ENCODE measurements around the gene NKD1.

NKD1 gene

GRCh38 chr16:50611995-50612848 lies 64.0 kb downstream of the NKD1 start:
- POLR2A ChIA-PET: no interaction called here
- TF ChIP-seq, protein P1, sequence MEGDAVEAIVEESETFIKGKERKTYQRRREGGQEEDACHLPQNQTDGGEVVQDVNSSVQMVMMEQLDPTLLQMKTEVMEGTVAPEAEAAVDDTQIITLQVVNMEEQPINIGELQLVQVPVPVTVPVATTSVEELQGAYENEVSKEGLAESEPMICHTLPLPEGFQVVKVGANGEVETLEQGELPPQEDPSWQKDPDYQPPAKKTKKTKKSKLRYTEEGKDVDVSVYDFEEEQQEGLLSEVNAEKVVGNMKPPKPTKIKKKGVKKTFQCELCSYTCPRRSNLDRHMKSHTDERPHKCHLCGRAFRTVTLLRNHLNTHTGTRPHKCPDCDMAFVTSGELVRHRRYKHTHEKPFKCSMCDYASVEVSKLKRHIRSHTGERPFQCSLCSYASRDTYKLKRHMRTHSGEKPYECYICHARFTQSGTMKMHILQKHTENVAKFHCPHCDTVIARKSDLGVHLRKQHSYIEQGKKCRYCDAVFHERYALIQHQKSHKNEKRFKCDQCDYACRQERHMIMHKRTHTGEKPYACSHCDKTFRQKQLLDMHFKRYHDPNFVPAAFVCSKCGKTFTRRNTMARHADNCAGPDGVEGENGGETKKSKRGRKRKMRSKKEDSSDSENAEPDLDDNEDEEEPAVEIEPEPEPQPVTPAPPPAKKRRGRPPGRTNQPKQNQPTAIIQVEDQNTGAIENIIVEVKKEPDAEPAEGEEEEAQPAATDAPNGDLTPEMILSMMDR (IDR thresholded peaks at IDR 0.05; ENCODE audit: insufficient read depth, low read length, missing control alignments): no peak
- no peak overlapping the region for H3K4me3 ChIP-seq (ENCODE audit: low read depth, low read length)
- CTCF ChIA-PET: interaction anchor here (0.7 to 1.2 kb wide), 2 partner anchors 18 to 194 kb away, joined by 3 to 5 read pairs; no protein-coding TSS in a partner anchor
- no peak for DNase-seq (ENCODE audit: low read depth, low spot score)

GRCh38 chr16:50612849-50613198 lies 64.6 kb downstream of the NKD1 start:
- DNase-seq (ENCODE audit: low read depth, low spot score): no peak
- H3K4me3 ChIP-seq (ENCODE audit: low read depth, low read length): no peak overlapping the region
- TF ChIP-seq, protein P1 (IDR thresholded peaks at IDR 0.05; ENCODE audit: insufficient read depth, low read length, missing control alignments): no peak
- POLR2A ChIA-PET: no interaction called here
- CTCF ChIA-PET: no interaction called here

GRCh38 chr16:50613281-50613963 lies 65.2 kb downstream of the NKD1 start:
- H3K4me3 ChIP-seq (ENCODE audit: low read depth, low read length): no peak overlapping the region
- POLR2A ChIA-PET: no interaction called here
- CTCF ChIA-PET: no interaction called here
- DNase-seq (ENCODE audit: low read depth, low spot score): no peak
- TF ChIP-seq, protein P1 (IDR thresholded peaks at IDR 0.05; ENCODE audit: insufficient read depth, low read length, missing control alignments): no peak

GRCh38 chr16:50613964-50614474 lies 65.8 kb downstream of the NKD1 start:
- CTCF ChIA-PET: interaction anchor here (1.0 to 1.1 kb wide), 2 partner anchors 20 to 51 kb away, joined by 3 to 5 read pairs; no protein-coding TSS in a partner anchor
- TF ChIP-seq, protein P1 (IDR thresholded peaks at IDR 0.05; ENCODE audit: insufficient read depth, low read length, missing control alignments): no peak
- H3K4me3 ChIP-seq (ENCODE audit: low read depth, low read length): no peak overlapping the region
- POLR2A ChIA-PET: interaction anchor here (1.5 kb wide), 1 partner anchor 11 kb away, joined by 3 read pairs; no protein-coding TSS in a partner anchor
- DNase-seq (ENCODE audit: low read depth, low spot score): no peak

DNA sequence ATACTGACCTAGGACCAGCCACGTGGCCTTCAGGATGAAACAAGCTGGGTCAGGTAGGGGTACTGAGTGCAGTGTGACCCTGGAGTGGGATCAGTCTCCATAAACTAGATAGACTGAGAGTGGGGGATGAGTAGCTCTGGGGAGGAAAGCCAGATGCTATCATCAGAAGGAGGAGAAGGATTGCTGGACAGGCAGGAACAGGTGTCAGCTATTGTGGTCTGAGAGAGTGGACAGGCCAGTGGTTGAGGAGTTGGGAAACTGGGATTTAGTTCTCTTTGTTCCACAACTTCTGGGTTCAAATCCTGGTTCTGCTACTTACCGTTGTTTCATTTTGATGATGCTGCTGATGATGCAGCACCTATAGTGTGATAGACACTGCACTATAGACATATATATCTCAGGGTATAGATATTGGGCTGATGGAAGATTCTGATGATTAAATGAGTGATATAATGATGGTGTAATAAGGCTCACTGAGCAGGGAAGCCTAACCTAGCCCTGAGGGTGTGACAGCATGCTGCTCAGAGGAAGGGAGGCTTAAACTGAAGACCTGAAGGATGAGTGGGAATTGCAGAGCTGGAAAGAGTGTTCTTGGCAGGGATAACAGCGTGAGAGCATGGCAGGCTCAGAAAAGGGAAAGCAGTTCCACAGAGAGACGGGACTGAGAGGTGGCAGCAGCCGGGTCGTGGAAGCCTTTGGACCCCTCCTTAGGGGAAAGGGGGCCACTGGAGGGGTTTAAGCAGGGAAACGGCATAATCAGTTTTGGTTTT lies 66.9 kb downstream of the NKD1 start:
- POLR2A ChIA-PET: interaction anchor here (1.5 kb wide), 1 partner anchor 12 kb away, joined by 3 read pairs; no protein-coding TSS in a partner anchor
- TF ChIP-seq, protein P1 (IDR thresholded peaks at IDR 0.05; ENCODE audit: insufficient read depth, low read length, missing control alignments): no peak

More for the DNA sequence above, 66.9 kb downstream of the NKD1 start:
- CTCF ChIA-PET: interaction anchor here (1.0 to 1.7 kb wide), 3 partner anchors 21 to 52 kb away, joined by 3 to 5 read pairs (median 4); no protein-coding TSS in a partner anchor
- no peak overlapping the region for H3K4me3 ChIP-seq (ENCODE audit: low read depth, low read length)
- DNase-seq (ENCODE audit: low read depth, low spot score): no peak
